HepG2 (cell line): Measurements from ENCODE around the gene AJUBA. TPM values are rescaled to one million over a fixed set of nuclear protein-coding genes. Genes with fewer than 3 reads are reported as not detected.

ENCODE experiments used
- ATF7-NPFF ChIP-seq: sonication (generic); formaldehyde crosslinking; IDR thresholded peaks from 2 replicates; pipeline ENCODE4 v1.8.1; 2023; ENCODE audit warnings: mild to moderate bottlenecking, low read depth, missing genetic modification reagents, moderate library complexity
- ERF ChIP-seq: IDR thresholded peaks from 2 replicates; pipeline ENCODE4 v1.6.1; 2018; ENCODE audit warnings: missing biosample characterization, missing genetic modification reagents
- ESRRA ChIP-seq: sonication (generic); formaldehyde crosslinking; IDR thresholded peaks from 2 replicates; pipeline ENCODE4 v1.5.1; 2020; ENCODE audit warnings: mild to moderate bottlenecking, low read depth, missing genetic modification reagents
- FOXC1 ChIP-seq: sonication (generic); formaldehyde crosslinking; IDR thresholded peaks from 2 replicates; pipeline ENCODE4 v1.8.0; 2022; ENCODE audit warnings: mild to moderate bottlenecking, missing genetic modification reagents, borderline replicate concordance
- JUN ChIP-seq: sonication (generic); formaldehyde crosslinking; IDR thresholded peaks from 2 replicates; pipeline ENCODE4 v1.4.0; 2020; ENCODE audit warnings: mild to moderate bottlenecking, missing genetic modification reagents
- KLF12 ChIP-seq: sonication (generic); formaldehyde crosslinking; IDR thresholded peaks from 2 replicates; pipeline ENCODE4 v1.4.0; 2020; ENCODE audit warnings: missing genetic modification reagents, borderline replicate concordance
- KLF16 ChIP-seq, 2 experiments: sonication (generic) in 1 of 2; formaldehyde crosslinking in 1 of 2; IDR thresholded peaks; 2 replicates each; pipeline versions ENCODE4 v1.6.1 to v1.8.0; 2016 to 2023; ENCODE audit warnings: missing genetic modification reagents in 2 of 2, missing compliant biosample characterization in 1 of 2
- NCOA1 ChIP-seq: sonication (generic); formaldehyde crosslinking; IDR thresholded peaks from 2 replicates; pipeline ENCODE4 v1.9.0; 2021; ENCODE audit warnings: missing genetic modification reagents
- SNRNP70 ChIP-seq: fragments of 200-400 bp; formaldehyde crosslinking; IDR thresholded peaks from 2 replicates; pipeline ENCODE4 v1.6.1; 2017; ENCODE audit warnings: mild to moderate bottlenecking, low read depth, low read length, moderate library complexity
- TFAP4 ChIP-seq: sonication (generic); IDR thresholded peaks from 2 replicates; pipeline ENCODE4 v1.6.1; 2016; ENCODE audit warnings: low read depth, borderline replicate concordance
- THRA ChIP-seq: sonication (generic); formaldehyde crosslinking; IDR thresholded peaks from 2 replicates; pipeline ENCODE4 v1.4.0; 2020; ENCODE audit warnings: missing genetic modification reagents, borderline replicate concordance
- TRIM22 ChIP-seq: fragments of 450-650 bp; IDR thresholded peaks from 2 replicates; pipeline ENCODE4 v1.6.1; 2017
- ZBTB21 ChIP-seq: sonication (generic); formaldehyde crosslinking; IDR thresholded peaks from 2 replicates; pipeline ENCODE4 v1.4.0; 2020; ENCODE audit warnings: missing genetic modification reagents
- ZBTB7B ChIP-seq: sonication (generic); formaldehyde crosslinking; IDR thresholded peaks from 2 replicates; pipeline ENCODE4 v1.4.0; 2020; ENCODE audit warnings: missing genetic modification reagents
- ZFAT ChIP-seq: sonication (generic); formaldehyde crosslinking; conservative IDR thresholded peaks from 2 replicates; pipeline ENCODE4 v1.8.1; 2023; ENCODE audit warnings: missing genetic modification reagents, inconsistent platforms
- ZNF343 ChIP-seq: sonication (generic); formaldehyde crosslinking; IDR thresholded peaks from 2 replicates; pipeline ENCODE4 v1.4.0; 2020; ENCODE audit warnings: mild to moderate bottlenecking, missing genetic modification reagents
- ZNF446 ChIP-seq: sonication (generic); formaldehyde crosslinking; IDR thresholded peaks from 2 replicates; pipeline ENCODE4 v1.5.0; 2020; ENCODE audit warnings: mild to moderate bottlenecking, missing genetic modification reagents
- ZNF709 ChIP-seq: sonication (generic); formaldehyde crosslinking; IDR thresholded peaks from 2 replicates; pipeline ENCODE4 v1.5.0; 2020; ENCODE audit warnings: mild to moderate bottlenecking, missing genetic modification reagents
- ZNF720 ChIP-seq: sonication (generic); formaldehyde crosslinking; IDR thresholded peaks from 2 replicates; pipeline ENCODE4 v1.4.0; 2020; ENCODE audit warnings: missing genetic modification reagents
- ZNF746 ChIP-seq: sonication (generic); formaldehyde crosslinking; IDR thresholded peaks from 2 replicates; pipeline ENCODE4 v1.8.0; 2022; ENCODE audit warnings: mild to moderate bottlenecking, missing genetic modification reagents
- ZNF766 ChIP-seq: sonication (generic); formaldehyde crosslinking; IDR thresholded peaks from 2 replicates; pipeline ENCODE4 v1.5.0; 2020; ENCODE audit warnings: missing genetic modification reagents, borderline replicate concordance
- ZNF878 ChIP-seq: sonication (generic); formaldehyde crosslinking; IDR thresholded peaks from 2 replicates; pipeline ENCODE4 v1.8.1; 2023; ENCODE audit warnings: mild to moderate bottlenecking, missing genetic modification reagents, moderate library complexity
- polyA plus RNA-seq, 8 experiments: library from polyadenylated mRNA; depleted of rRNA in 3 of 8; stranded (reverse) in 7 of 8; unstranded in 1 of 8; fragments of >200 nt; fragmentation: Illumina TruSeq in 4 of 8; extraction: Trizol in 4 of 8; gene quantifications; 2 replicates each; pipeline versions ENCODE4 v1.2.1 to v1.2.3, GENCODE V29; 2011 to 2016; ENCODE audit warnings: low read depth in 4 of 8, missing spikeins in 1 of 8, mixed read lengths in 1 of 8; ENCODE audit not compliant: insufficient read depth in 1 of 8
- total RNA-seq, 5 experiments: library from RNA; depleted of rRNA; stranded (reverse); fragments of >200 nt; fragmentation: Illumina TruSeq; extraction: Trizol; gene quantifications; 2 replicates each; pipeline ENCODE4 v1.2.3, GENCODE V29; 2016; ENCODE audit warnings: low read depth in 1 of 5
- TF ChIP-seq, protein P1 (sequence below): sonication (generic); formaldehyde crosslinking; IDR thresholded peaks from 2 replicates; pipeline ENCODE4 v1.5.1; 2020; ENCODE audit warnings: missing genetic modification reagents, mild to moderate bottlenecking, borderline replicate concordance
- TF ChIP-seq, protein P2 (sequence below): sonication (generic); formaldehyde crosslinking; IDR thresholded peaks from 2 replicates; pipeline ENCODE4 v1.5.0; 2020; ENCODE audit warnings: mild to moderate bottlenecking, missing genetic modification reagents
- TF ChIP-seq, protein P3 (sequence below): sonication (generic); formaldehyde crosslinking; IDR thresholded peaks from 2 replicates; pipeline ENCODE4 v1.5.0; 2020; ENCODE audit warnings: missing genetic modification reagents

Gene AJUBA
- total and polyA plus RNA-seq, 2 of the 13 experiments (the other 11 are each of a cell fraction or from before 2014, with no cell fraction given): 157 to 241 TPM

DNA sequence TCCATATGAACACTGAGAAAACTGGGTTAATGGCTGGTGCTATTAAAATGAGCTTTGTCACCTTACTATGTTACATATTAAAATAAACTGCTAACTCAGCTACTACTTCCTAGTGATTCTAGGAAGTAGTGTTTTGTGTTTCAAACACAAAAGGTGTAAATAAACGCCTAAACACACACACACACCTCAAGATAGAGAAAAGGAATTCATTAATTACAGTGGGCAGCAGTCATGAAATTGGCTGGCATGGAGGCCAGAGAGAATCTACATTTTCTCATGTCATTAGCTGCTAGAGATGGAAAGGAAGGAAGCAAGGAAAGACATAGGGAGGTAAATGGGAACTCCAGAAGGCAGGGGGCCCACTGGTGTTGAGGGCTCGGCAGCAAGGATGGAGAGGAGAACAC is 52.4 kb downstream of the AJUBA start (continued):
- TF ChIP-seq TFAP4: no peak
- no peak for TF ChIP-seq JUN
- no peak for TF ChIP-seq ZBTB21 (CRISPR knock-in tag)
- TF ChIP-seq, protein P1, sequence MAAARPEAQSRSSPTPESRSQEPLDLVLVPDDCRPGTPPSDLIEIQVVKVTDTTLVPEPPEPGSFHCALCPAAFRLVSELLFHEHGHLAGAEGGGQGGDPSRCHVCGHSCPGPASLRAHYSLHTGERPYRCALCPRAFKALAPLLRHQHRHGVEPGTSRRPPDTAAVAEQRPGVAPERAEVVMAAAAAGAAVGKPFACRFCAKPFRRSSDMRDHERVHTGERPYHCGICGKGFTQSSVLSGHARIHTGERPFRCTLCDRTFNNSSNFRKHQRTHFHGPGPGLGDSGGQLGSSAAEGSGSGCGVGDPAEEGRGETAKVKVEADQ: peak; percentile 13; the same call in 1 of the 2 replicates
- TF ChIP-seq NCOA1 (CRISPR knock-in tag): peak; percentile 95
- no peak for TF ChIP-seq KLF16 (CRISPR knock-in tag; IDR thresholded peaks at IDR 0.05)
- TF ChIP-seq ZNF343 (CRISPR knock-in tag): no peak
- TF ChIP-seq ZNF446 (CRISPR knock-in tag): no peak
- TF ChIP-seq FOXC1 (CRISPR knock-in tag): no peak
- no peak for TF ChIP-seq ZNF766
- no peak for TF ChIP-seq TRIM22
- TF ChIP-seq, protein P2, sequence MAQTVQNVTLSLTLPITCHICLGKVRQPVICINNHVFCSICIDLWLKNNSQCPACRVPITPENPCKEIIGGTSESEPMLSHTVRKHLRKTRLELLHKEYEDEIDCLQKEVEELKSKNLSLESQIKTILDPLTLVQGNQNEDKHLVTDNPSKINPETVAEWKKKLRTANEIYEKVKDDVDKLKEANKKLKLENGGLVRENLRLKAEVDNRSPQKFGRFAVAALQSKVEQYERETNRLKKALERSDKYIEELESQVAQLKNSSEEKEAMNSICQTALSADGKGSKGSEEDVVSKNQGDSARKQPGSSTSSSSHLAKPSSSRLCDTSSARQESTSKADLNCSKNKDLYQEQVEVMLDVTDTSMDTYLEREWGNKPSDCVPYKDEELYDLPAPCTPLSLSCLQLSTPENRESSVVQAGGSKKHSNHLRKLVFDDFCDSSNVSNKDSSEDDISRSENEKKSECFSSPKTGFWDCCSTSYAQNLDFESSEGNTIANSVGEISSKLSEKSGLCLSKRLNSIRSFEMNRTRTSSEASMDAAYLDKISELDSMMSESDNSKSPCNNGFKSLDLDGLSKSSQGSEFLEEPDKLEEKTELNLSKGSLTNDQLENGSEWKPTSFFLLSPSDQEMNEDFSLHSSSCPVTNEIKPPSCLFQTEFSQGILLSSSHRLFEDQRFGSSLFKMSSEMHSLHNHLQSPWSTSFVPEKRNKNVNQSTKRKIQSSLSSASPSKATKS: 0 out of 2 replicates have a peak, but pooled peaks have one; percentile 60
- TF ChIP-seq SNRNP70: no peak
- TF ChIP-seq ESRRA (CRISPR knock-in tag): peak; percentile 6; the same call in 1 of the 2 replicates
- peak; percentile 87; the same call in 1 of the 2 replicates for TF ChIP-seq ZNF878 (CRISPR knock-in tag)
- TF ChIP-seq, protein P3, sequence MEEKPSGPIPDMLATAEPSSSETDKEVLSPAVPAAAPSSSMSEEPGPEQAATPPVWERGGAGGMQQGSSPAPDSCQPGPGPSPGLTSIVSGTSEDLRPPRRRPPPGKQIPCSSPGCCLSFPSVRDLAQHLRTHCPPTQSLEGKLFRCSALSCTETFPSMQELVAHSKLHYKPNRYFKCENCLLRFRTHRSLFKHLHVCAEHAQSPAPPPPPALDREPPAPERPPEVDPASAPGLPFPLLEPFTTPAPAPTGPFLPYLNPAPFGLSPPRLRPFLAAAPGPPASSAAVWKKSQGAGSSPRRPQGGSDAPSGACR (CRISPR knock-in tag): peak; percentile 81; the same call in 1 of the 2 replicates
- no peak for TF ChIP-seq ZBTB7B (CRISPR knock-in tag)
- TF ChIP-seq ZNF720 (CRISPR knock-in tag): no peak
- TF ChIP-seq KLF12 (CRISPR knock-in tag): no peak
- TF ChIP-seq THRA: no peak
- no peak for TF ChIP-seq ZFAT (CRISPR knock-in tag)
- TF ChIP-seq ATF7-NPFF (CRISPR knock-in tag): no peak
- TF ChIP-seq ZNF746 (CRISPR knock-in tag): 0 out of 2 replicates have a peak, but pooled peaks have one; percentile 6
- no peak for TF ChIP-seq ZNF709 (CRISPR knock-in tag)
- TF ChIP-seq ERF (CRISPR knock-in tag): no peak
